ENCODE results near the gene C1QBP. TPM values are rescaled to one million over a fixed set of nuclear protein-coding genes. Genes with fewer than 3 reads are reported as not detected.
"Not testable (repeated sequence)": the region's sequence is repeated elsewhere in the genome, so short reads cannot be mapped to it uniquely, and the experiment has no call there.

The C1QBP gene
- total and polyA plus RNA-seq, 2 donors from 2014 or later, result 91.5 to 181 TPM

GRCh38 chr17:5443728-5444127 is 4.8 kb upstream of the C1QBP start:
- Histone ChIP-seq H3K36me3 (ENCODE audit: control insufficient read depth in 2 of 3, insufficient read depth in 3 of 3, low read length in 3 of 3) (peaks cover 0 to 16% (median 16%) of the 10 kb centered on the region in 3 donors), H3K27ac (ENCODE audit: low read depth in 2 of 2, low read length in 2 of 2) (no peak overlapping the region), H3K9me3 (ENCODE audit: control insufficient read depth in 2 of 3, insufficient read depth in 1 of 3, low read length in 3 of 3) (no peaks in the 10 kb centered on the region), H3K4me1 (ENCODE audit: control insufficient read depth in 2 of 3, insufficient read depth in 2 of 3, low read depth in 1 of 3, low read length in 3 of 3) (peaks cover 0 to 5% (median 5%) of the 10 kb centered on the region in 3 donors), H3K27me3 (ENCODE audit: control insufficient read depth, insufficient read depth, low read length) (no peaks in the 10 kb centered on the region), H3K9ac (ENCODE audit: low read length in 3 of 3) (no peak overlapping the region), H3K4me3 (ENCODE audit: low read length in 3 of 3) (no peak overlapping the region)
- intact Hi-C loops (cut with DNase I), result no loop called here
- no peak for FAIRE-seq
- no peak for TF ChIP-seq CTCF (IDR thresholded peaks at IDR 0.05; ENCODE audit: borderline replicate concordance, extremely low read depth, insufficient read depth)
- DNase-seq, result no peak

- no peak for FAIRE-seq
- intact Hi-C loops (cut with DNase I), result no loop called here
- Histone ChIP-seq H3K4me3 (ENCODE audit: low read length in 3 of 3) (peak overlapping the region; percentile 35 to 56 (median 54)), H3K9me3 (ENCODE audit: control insufficient read depth in 2 of 3, insufficient read depth in 1 of 3, low read length in 3 of 3) (no peaks in the 10 kb centered on the region), H3K9ac (ENCODE audit: low read length in 3 of 3) (peak overlapping the region; percentile 21 to 87 (median 59)), H3K4me1 (ENCODE audit: control insufficient read depth in 2 of 3, insufficient read depth in 2 of 3, low read depth in 1 of 3, low read length in 3 of 3) (peaks cover 0 to 11% (median 10%) of the 10 kb centered on the region in 3 donors), H3K36me3 (ENCODE audit: control insufficient read depth in 2 of 3, insufficient read depth in 3 of 3, low read length in 3 of 3) (peaks cover 0 to 18% (median 13%) of the 10 kb centered on the region in 3 donors), H3K27ac (ENCODE audit: low read depth in 2 of 2, low read length in 2 of 2) (peak overlapping the region in 1 of 2 donors; percentile 73), H3K27me3 (ENCODE audit: control insufficient read depth, insufficient read depth, low read length) (no peaks in the 10 kb centered on the region)
- no peak for TF ChIP-seq CTCF (IDR thresholded peaks at IDR 0.05; ENCODE audit: borderline replicate concordance, extremely low read depth, insufficient read depth)
- no peak for DNase-seq
These were observed 450 bp upstream of the C1QBP start for GRCh38 chr17:5439446-5439764.

- Histone ChIP-seq H3K9me3 (ENCODE audit: control insufficient read depth in 2 of 3, insufficient read depth in 1 of 3, low read length in 3 of 3) (no peaks in the 10 kb centered on the region), H3K4me1 (ENCODE audit: control insufficient read depth in 2 of 3, insufficient read depth in 2 of 3, low read depth in 1 of 3, low read length in 3 of 3) (peaks cover 0 to 11% (median 10%) of the 10 kb centered on the region in 3 donors), H3K4me3 (ENCODE audit: low read length in 3 of 3) (peak overlapping the region; percentile 69 to 88 (median 84)), H3K36me3 (ENCODE audit: control insufficient read depth in 2 of 3, insufficient read depth in 3 of 3, low read length in 3 of 3) (peaks cover 3 to 21% (median 20%) of the 10 kb centered on the region in 3 donors), H3K27me3 (ENCODE audit: control insufficient read depth, insufficient read depth, low read length) (no peaks in the 10 kb centered on the region), H3K27ac (ENCODE audit: low read depth in 2 of 2, low read length in 2 of 2) (no peak overlapping the region), H3K9ac (ENCODE audit: low read length in 3 of 3) (peak overlapping the region; percentile 60 to 90 (median 69))
- FAIRE-seq, result no peak
- intact Hi-C loops (cut with DNase I), result no loop called here
- DNase-seq, result no peak
- TF ChIP-seq CTCF (IDR thresholded peaks at IDR 0.05; ENCODE audit: borderline replicate concordance, extremely low read depth, insufficient read depth), result no peak
These were observed 1.1 kb downstream of the C1QBP start for GRCh38 chr17:5437721-5438317.

- Histone ChIP-seq H3K36me3 (ENCODE audit: control insufficient read depth in 2 of 3, insufficient read depth in 3 of 3, low read length in 3 of 3) (peaks cover 7 to 36% (median 26%) of the 10 kb centered on the region in 3 donors), H3K4me1 (ENCODE audit: control insufficient read depth in 2 of 3, insufficient read depth in 2 of 3, low read depth in 1 of 3, low read length in 3 of 3) (peaks cover 0 to 11% (median 10%) of the 10 kb centered on the region in 3 donors)
- H3K27me3 ChIP-seq (ENCODE audit: control insufficient read depth, insufficient read depth, low read length); H3K27ac ChIP-seq (ENCODE audit: low read depth in 2 of 2, low read length in 2 of 2); DNase-seq; H3K9me3 ChIP-seq (ENCODE audit: control insufficient read depth in 2 of 3, insufficient read depth in 1 of 3, low read length in 3 of 3); intact Hi-C loops (cut with DNase I); H3K9ac ChIP-seq (ENCODE audit: low read length in 3 of 3); H3K4me3 ChIP-seq (ENCODE audit: low read length in 3 of 3); FAIRE-seq: not testable (repeated sequence)
These were observed 3.1 kb downstream of the C1QBP start for GRCh38 chr17:5435781-5436315.

All from kidney (tissue), 14 donors.